ENCODE results near the gene ZNF785. TPM values are rescaled to one million over a fixed set of nuclear protein-coding genes. Genes with fewer than 3 reads are reported as not detected.
"Not testable (repeated sequence)": the region's sequence is repeated elsewhere in the genome, so short reads cannot be mapped to it uniquely, and the experiment has no call there.

ZNF785 gene
- total RNA-seq, 2 donors from 2014 or later: 10.9 to 12.6 TPM

GRCh38 chr16:30536391-30537024, 49.0 kb downstream of the ZNF785 start:
- H3K27me3 Mint-ChIP-seq (ENCODE audit: low read depth); ATAC-seq (replicated peaks in 1 of 2); H3K9me3 Mint-ChIP-seq; DNase-seq: not testable (repeated sequence)
- Mint-ChIP-seq H3K4me1 (ENCODE audit: low read depth) (peaks cover 42% of the 10 kb centered on the region), H3K4me3 (peak overlapping the region; percentile 95 to 99), H3K27ac (peak overlapping the region; percentile 98), H3K36me3 (ENCODE audit: insufficient read depth in 2 of 2) (peaks cover 6 to 15% of the 10 kb centered on the region in 2 donors)

DNA sequence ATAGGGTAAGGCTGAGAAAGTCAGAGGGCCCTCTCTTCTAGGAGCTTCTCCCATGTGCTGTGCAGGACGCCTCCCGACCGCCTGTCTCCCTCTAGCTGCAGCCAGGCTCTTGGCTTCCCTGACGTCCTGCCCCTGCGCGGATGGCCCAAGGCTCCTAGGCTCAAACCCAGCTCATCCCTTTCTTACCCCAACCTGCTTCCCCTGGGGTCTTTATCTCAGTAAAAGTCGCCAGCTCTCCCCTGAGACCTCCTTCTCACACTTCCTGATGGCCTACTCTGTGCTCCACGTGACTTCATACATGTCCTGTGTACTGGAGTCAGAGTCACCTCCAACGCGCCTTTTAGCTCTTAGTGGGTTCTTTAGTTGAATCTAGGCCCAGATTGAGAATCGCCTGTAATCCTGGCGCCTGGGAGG, 49.7 kb downstream of the ZNF785 start:
- H3K9me3 Mint-ChIP-seq: no peaks in the 10 kb centered on the region
- H3K4me3 Mint-ChIP-seq: peak overlapping the region; percentile 95 to 99
- peaks cover 6 to 19% of the 10 kb centered on the region in 2 donors for H3K36me3 Mint-ChIP-seq (ENCODE audit: insufficient read depth in 2 of 2)
- peaks cover 49% of the 10 kb centered on the region for H3K4me1 Mint-ChIP-seq (ENCODE audit: low read depth)
- peak overlapping the region; percentile 98 for H3K27ac Mint-ChIP-seq
- ATAC-seq (replicated peaks in 1 of 2) (peak; percentile 74 to 78), DNase-seq (peak; percentile 75 to 77)
- H3K27me3 Mint-ChIP-seq (ENCODE audit: low read depth): no peaks in the 10 kb centered on the region

GRCh38 chr16:30535106-30535776, 50.3 kb downstream of the ZNF785 start:
- ATAC-seq (replicated peaks in 1 of 2) (peak; percentile 16 to 21), DNase-seq (no peak)
- peaks cover 54% of the 10 kb centered on the region for H3K4me1 Mint-ChIP-seq (ENCODE audit: low read depth)
- no peaks in the 10 kb centered on the region for H3K27me3 Mint-ChIP-seq (ENCODE audit: low read depth)
- H3K27ac Mint-ChIP-seq: peak overlapping the region; percentile 98
- peaks cover 6 to 19% of the 10 kb centered on the region in 2 donors for H3K36me3 Mint-ChIP-seq (ENCODE audit: insufficient read depth in 2 of 2)
- no peaks in the 10 kb centered on the region for H3K9me3 Mint-ChIP-seq
- peak overlapping the region; percentile 95 to 99 for H3K4me3 Mint-ChIP-seq

DNA sequence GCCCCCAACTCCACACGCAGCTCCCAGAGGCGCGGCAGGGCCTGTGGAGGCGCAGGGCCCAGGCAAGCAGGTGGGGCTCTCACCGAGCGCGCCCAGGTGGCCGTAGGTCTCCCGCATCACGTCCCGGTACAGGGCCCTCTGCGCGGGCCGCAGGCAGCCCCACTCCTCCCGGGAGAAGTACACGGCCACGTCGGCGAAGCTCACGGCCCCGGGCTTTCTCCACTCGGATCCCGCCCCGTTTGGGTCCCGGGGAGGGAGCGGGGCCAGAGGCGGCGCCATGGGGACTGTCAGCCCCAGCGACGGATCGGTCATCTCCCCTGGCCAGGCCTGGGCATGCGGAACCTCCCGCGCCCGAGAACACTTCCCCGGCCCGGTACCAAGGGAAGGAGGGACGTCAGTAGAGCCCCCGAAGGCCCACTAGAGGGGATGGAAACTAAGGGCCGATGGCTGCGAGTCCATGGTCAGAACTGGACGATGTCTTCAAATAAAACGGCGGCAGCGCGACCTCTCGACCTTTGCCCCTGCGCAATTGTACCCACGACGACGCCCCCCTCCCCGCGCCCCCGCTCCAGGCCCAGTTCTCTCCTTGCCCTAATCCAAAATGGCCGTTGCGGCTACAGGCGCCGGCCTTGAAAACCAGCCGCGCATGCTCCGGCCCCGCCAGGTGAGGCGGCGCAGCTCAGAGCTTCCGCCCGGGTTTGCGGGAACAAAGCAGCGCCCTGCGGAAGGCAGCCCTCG, 51.0 kb downstream of the ZNF785 start, which contains the start of gene ZNF747:
ZNF747 (minus strand) TSS at position 491 of the 738 bp plus-strand sequence; CDS start at position 312, 179 bp downstream.
- Mint-ChIP-seq H3K36me3 (ENCODE audit: insufficient read depth in 2 of 2) (peaks cover 6 to 19% of the 10 kb centered on the region in 2 donors), H3K4me3 (peak within 1 kb of the TSS; percentile 95 to 99), H3K27ac (peak within 1 kb of the TSS; percentile 98), H3K9me3 (no peaks in the 10 kb centered on the region), H3K27me3 (ENCODE audit: low read depth) (no peaks in the 10 kb centered on the region), H3K4me1 (ENCODE audit: low read depth) (peaks cover 61% of the 10 kb centered on the region)
- ATAC-seq (replicated peaks in 1 of 2) (peak; percentile 80 to 85), DNase-seq (peak; percentile 92 to 94)

DNA sequence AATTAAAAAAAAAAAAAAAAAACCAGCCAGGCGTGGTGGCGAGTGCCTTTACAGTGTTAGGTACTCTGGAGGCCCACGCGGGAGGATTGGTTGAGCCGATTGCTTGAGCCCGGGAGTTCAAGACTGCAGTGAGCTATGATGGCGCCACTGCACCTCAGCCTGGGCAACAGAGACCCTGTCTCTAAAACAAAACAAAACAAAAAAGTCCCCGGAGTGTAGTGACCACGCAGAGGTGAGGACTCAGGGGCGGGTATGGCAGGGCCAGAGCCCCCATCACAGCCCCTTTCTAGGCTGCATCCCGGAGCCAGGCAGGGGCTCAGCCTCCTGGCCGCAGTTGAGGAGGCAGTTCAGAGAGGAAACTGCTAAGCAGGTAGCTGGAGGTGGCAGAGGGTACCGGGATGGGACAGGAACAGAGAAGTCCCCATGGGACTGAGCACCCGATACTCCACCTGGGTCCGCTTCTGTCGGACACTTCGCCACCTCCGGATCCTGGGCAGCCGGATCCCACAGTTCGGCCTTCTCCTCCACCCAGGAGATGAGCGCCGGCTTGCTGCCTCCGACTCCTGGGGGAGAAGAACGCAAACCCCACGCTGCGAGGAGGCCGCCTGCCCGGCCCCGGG, 51.6 kb downstream of the ZNF785 start:
- peak in 1 of 2 donors; percentile 3 for ATAC-seq (replicated peaks in 1 of 2)
- no peaks in the 10 kb centered on the region for H3K27me3 Mint-ChIP-seq (ENCODE audit: low read depth)

GRCh38 chr16:30533146-30533522, 52.4 kb downstream of the ZNF785 start:
- H3K27me3 Mint-ChIP-seq (ENCODE audit: low read depth): no peaks in the 10 kb centered on the region
- H3K4me1 Mint-ChIP-seq (ENCODE audit: low read depth): peaks cover 59% of the 10 kb centered on the region

More for the DNA sequence above, 51.6 kb downstream of the ZNF785 start:
- Mint-ChIP-seq H3K9me3 (no peaks in the 10 kb centered on the region), H3K36me3 (ENCODE audit: insufficient read depth in 2 of 2) (peaks cover 6 to 17% of the 10 kb centered on the region in 2 donors), H3K4me1 (ENCODE audit: low read depth) (peaks cover 63% of the 10 kb centered on the region), H3K27ac (peak overlapping the region; percentile 94), H3K4me3 (peak overlapping the region; percentile 95 to 99)
- no peak for DNase-seq

DNA sequence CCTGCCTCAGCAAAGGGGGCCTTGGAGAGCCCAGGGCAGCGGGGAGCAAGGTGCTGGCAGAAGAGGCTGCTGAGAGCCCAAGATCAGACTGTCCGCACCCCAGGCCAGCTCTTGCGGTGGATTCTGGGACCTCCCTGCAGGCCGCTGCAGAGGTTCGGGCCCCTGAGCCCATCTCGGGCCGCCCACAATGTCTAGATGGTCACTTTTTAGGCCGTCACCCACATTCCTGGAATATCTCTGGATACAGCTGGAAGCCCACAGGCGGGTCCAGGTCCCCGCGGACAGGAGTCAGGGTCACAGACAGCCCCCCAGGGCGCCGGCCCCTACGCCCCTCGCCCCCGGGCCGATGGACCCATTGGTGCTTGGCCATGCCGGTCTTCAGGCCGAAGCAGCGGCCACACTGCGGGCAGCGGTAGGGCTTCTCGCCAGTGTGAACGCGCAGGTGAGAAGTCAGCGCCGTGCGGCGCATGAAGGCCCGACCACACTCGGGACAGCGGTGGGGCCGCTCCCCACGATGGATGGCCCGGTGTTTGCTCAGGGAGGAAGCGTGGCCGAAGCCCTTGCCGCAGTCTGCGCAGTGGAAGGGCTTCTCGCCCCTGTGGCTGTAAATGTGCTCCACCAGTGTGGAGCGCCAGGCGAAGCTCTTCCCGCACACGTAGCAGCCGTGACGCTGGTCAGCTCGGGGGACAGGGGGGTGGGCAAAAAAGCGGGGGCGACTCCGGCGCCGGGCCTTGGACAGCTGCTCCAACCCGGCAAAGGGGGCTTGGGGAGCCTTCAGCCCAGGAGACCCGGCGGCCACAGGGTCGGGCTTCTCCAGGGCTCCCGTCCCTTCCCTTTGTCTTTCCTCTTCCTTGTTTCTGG, 53.0 kb downstream of the ZNF785 start:
- DNase-seq (no peak), ATAC-seq (replicated peaks in 1 of 2) (no peak)
- Mint-ChIP-seq H3K4me1 (ENCODE audit: low read depth) (peaks cover 59% of the 10 kb centered on the region), H3K36me3 (ENCODE audit: insufficient read depth in 2 of 2) (peaks cover 6 to 17% of the 10 kb centered on the region in 2 donors), H3K27ac (peak overlapping the region; percentile 90), H3K27me3 (ENCODE audit: low read depth) (no peaks in the 10 kb centered on the region), H3K9me3 (no peaks in the 10 kb centered on the region), H3K4me3 (peak overlapping the region; percentile 81 to 99)

More at GRCh38 chr16:30533146-30533522, 52.4 kb downstream of the ZNF785 start:
- Mint-ChIP-seq H3K4me3 (peak overlapping the region; percentile 81 to 99), H3K36me3 (ENCODE audit: insufficient read depth in 2 of 2) (peaks cover 6 to 17% of the 10 kb centered on the region in 2 donors), H3K9me3 (no peaks in the 10 kb centered on the region), H3K27ac (peak overlapping the region; percentile 90)
- DNase-seq (no peak), ATAC-seq (replicated peaks in 1 of 2) (no peak)

Other genes with a start within 250 kb of the ZNF785 start
- 10 to 100 TPM; 61.9 to 63.5 TPM for gene CD2BP2, start 230.4 kb downstream of the ZNF785 start, total RNA-seq
- gene TBC1D10B, start 215.2 kb downstream of the ZNF785 start, total RNA-seq: 10 to 100 TPM; 48.0 to 50.7 TPM
- 1 to 10 TPM in 1 of 2 donors, not detected in 1; 2.0 TPM for gene MYL11, start 210.9 kb downstream of the ZNF785 start, total RNA-seq
- 100 to 1,000 TPM; 223 to 233 TPM for gene SEPTIN1, start 203.1 kb downstream of the ZNF785 start, total RNA-seq
- 10 to 100 TPM; 10.5 to 13.1 TPM for gene ZNF48, start 190.3 kb downstream of the ZNF785 start, total RNA-seq
- gene ZNF771, start 178.1 kb downstream of the ZNF785 start, total RNA-seq: 1 to 10 TPM; 5.8 to 6.3 TPM
- gene DCTPP1, start 155.7 kb downstream of the ZNF785 start, total RNA-seq: 10 to 100 TPM; 56.5 to 78.8 TPM
- 10 to 100 TPM; 67.0 to 82.1 TPM for gene SEPHS2, start 139.8 kb downstream of the ZNF785 start, total RNA-seq
- gene ITGAL, start 113.0 kb downstream of the ZNF785 start, total RNA-seq: 100 to 1,000 TPM; 517 to 673 TPM
- 10 to 100 TPM; 21.0 to 22.5 TPM for gene ZNF768, start 59.1 kb downstream of the ZNF785 start, total RNA-seq
- gene ZNF747, start 50.8 kb downstream of the ZNF785 start, total RNA-seq: 1 to 10 TPM; 8.3 to 9.2 TPM
- 10 to 100 TPM; 10.7 to 12.7 TPM for gene ZNF764, start 27.3 kb downstream of the ZNF785 start, total RNA-seq
- 10 to 100 TPM; 14.5 TPM for gene ZNF688, start 14.0 kb downstream of the ZNF785 start, total RNA-seq
- 10 to 100 TPM; 12.8 to 17.7 TPM for gene ZNF689, start 24.7 kb upstream of the ZNF785 start, total RNA-seq
- 100 to 1,000 TPM; 108 to 124 TPM for gene PRR14, start 65.3 kb upstream of the ZNF785 start, total RNA-seq
- 100 to 1,000 TPM; 170 to 185 TPM for gene FBRS, start 72.7 kb upstream of the ZNF785 start, total RNA-seq
- gene SRCAP, start 113.5 kb upstream of the ZNF785 start, total RNA-seq: 10 to 100 TPM; 52.9 to 64.7 TPM
- gene PHKG2, start 162.7 kb upstream of the ZNF785 start, total RNA-seq: 10 to 100 TPM; 38.0 to 38.5 TPM
- gene CFAP119, start 176.4 kb upstream of the ZNF785 start, total RNA-seq: 1 to 10 TPM; 3.2 to 4.7 TPM
- gene RNF40, start 176.6 kb upstream of the ZNF785 start, total RNA-seq: 10 to 100 TPM; 60.2 to 63.5 TPM
- 1 to 10 TPM; 3.7 TPM for gene ZNF629, start 201.5 kb upstream of the ZNF785 start, total RNA-seq